ENCODE measurements around the gene PITPNB. TPM values are rescaled to one million over a fixed set of nuclear protein-coding genes. Genes with fewer than 3 reads are reported as not detected.
A peak's percentile ranks its signal among the peaks of the same experiment; 100 is the strongest.

The PITPNB gene
- total and polyA plus RNA-seq, 2 experiments from 2014 or later: 50.9 to 56.0 TPM

GRCh38 chr22:27906241-27906640 is 12.8 kb downstream of the PITPNB start:
- Histone ChIP-seq H3K27me3 (ENCODE audit: insufficient read depth) (no peaks in the 10 kb centered on the region), H3F3A (replicated peaks; ENCODE audit: low read depth) (no peaks in the 10 kb centered on the region), H3K4me3 (no peak overlapping the region), H3K36me3 (ENCODE audit: insufficient read depth) (peaks cover 15% of the 10 kb centered on the region), H4K20me1 (replicated peaks; ENCODE audit: insufficient read depth) (peaks cover 20% of the 10 kb centered on the region), H2AFZ (no peak overlapping the region), H3K4me1 (ENCODE audit: insufficient read depth) (no peaks in the 10 kb centered on the region), H3K9me2 (ENCODE audit: insufficient read depth) (no peaks in the 10 kb centered on the region), H3K4me2 (no peak overlapping the region), H3K79me2 (replicated peaks; ENCODE audit: insufficient read depth) (peaks cover 72% of the 10 kb centered on the region), H3K27ac (ENCODE audit: low read depth) (peak overlapping the region; percentile 0; the same call in 1 of the 2 replicates)
- ATAC-seq (no peak), DNase-seq (ENCODE audit: low spot score) (no peak)
- Mint-ChIP-seq H3K9me3 (no peaks in the 10 kb centered on the region), H3K4me3 (no peak overlapping the region), H3K4me1 (no peaks in the 10 kb centered on the region), H3K27ac (no peak overlapping the region), H3K27me3 (ENCODE audit: insufficient read depth, low read depth, poor library complexity) (no peaks in the 10 kb centered on the region), H3K36me3 (ENCODE audit: low read depth) (peaks cover 35% of the 10 kb centered on the region)
- TF ChIP-seq REST (IDR thresholded peaks at IDR 0.05; ENCODE audit: unreplicated experiment) (no peak), ZNF114 (CRISPR knock-in tag; IDR thresholded peaks at IDR 0.05) (no peak), NANOG (IDR thresholded peaks at IDR 0.05; ENCODE audit: borderline replicate concordance) (no peak), EZH2 (IDR thresholded peaks at IDR 0.05; ENCODE audit: low read depth, unreplicated experiment) (no peak), JUNB (IDR thresholded peaks at IDR 0.05; ENCODE audit: unreplicated experiment) (no peak), ETS1 (IDR thresholded peaks at IDR 0.05) (no peak), POLR2AphosphoS5 (IDR thresholded peaks at IDR 0.05; ENCODE audit: low read depth) (no peak), CREB1 (CRISPR knock-in tag; IDR thresholded peaks at IDR 0.05; ENCODE audit: low read depth) (no peak), ZNF331 (CRISPR knock-in tag; IDR thresholded peaks at IDR 0.05; ENCODE audit: low read depth) (no peak), ZNF462 (CRISPR knock-in tag; IDR thresholded peaks at IDR 0.05) (no peak)
